ENCODE results near the gene EDEM2.
A peak's percentile ranks its signal among the peaks of the same experiment; 100 is the strongest.

The EDEM2 gene

DNA sequence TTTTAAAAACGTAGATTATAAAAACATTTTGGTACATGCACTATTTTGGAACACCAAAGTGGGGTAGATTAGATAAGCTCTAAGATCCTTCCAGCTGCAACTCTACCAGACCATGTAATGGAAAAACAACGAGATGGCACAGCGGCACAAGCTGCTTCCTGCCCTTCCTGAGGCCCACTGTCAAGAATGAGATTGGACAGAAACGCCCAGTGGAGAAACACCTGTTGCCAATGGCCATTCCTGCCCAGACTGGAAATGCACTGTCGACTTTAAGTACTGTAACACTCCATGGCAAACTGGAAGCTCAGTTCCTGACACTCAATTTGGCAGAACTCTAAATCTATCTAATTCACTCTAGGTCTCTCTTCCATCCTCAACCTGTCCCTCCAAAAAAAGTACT is 21.4 kb downstream of the EDEM2 start:
- Histone ChIP-seq H4K91ac (ENCODE audit: low read depth, low read length) (no peak overlapping the region), H2BK5ac (ENCODE audit: low read depth, low read length, poor library complexity) (no peak overlapping the region), H3K9ac (ENCODE audit: low read length) (no peak overlapping the region), H3K18ac (ENCODE audit: low read length) (no peak overlapping the region), H3K4me2 (ENCODE audit: low read length) (no peak overlapping the region), H3K27me3 (ENCODE audit: insufficient read depth, low read length) (no peaks in the 10 kb centered on the region), H3K14ac (ENCODE audit: low read length) (no peak overlapping the region), H4K8ac (ENCODE audit: low read depth, low read length) (no peak overlapping the region), H3K36me3 (ENCODE audit: control insufficient read depth in 1 of 2, insufficient read depth in 2 of 2, low read length in 2 of 2) (peaks cover 26 to 35% of the 10 kb centered on the region in 2 experiments), H3K4ac (ENCODE audit: low read depth, low read length) (no peak overlapping the region), H3K23ac (ENCODE audit: low read length) (no peak overlapping the region), H3K9me3 (ENCODE audit: insufficient read depth, low read depth, low read length) (no peaks in the 10 kb centered on the region), H3K27ac (ENCODE audit: low read depth, low read length) (no peak overlapping the region), H2BK12ac (ENCODE audit: low read length) (no peak overlapping the region), H3K79me2 (ENCODE audit: control insufficient read depth, insufficient read depth, low read length, poor library complexity) (no peaks in the 10 kb centered on the region), H2BK120ac (ENCODE audit: insufficient read depth, low read length, poor library complexity) (no peak overlapping the region), H2AFZ (ENCODE audit: insufficient read depth, low read length, poor library complexity) (no peak overlapping the region), H3K4me1 (ENCODE audit: control insufficient read depth in 1 of 2, insufficient read depth in 2 of 2, low read length in 2 of 2) (no peaks in the 10 kb centered on the region), H2AK5ac (ENCODE audit: low read length) (no peak overlapping the region), H4K12ac (ENCODE audit: low read depth, low read length) (no peak overlapping the region), H3K4me3 (ENCODE audit: low read depth, low read length) (no peak overlapping the region), H3K79me1 (ENCODE audit: low read length) (no peaks in the 10 kb centered on the region)
- DNase-seq, result no peak
- WGBS (ENCODE audit: extremely low coverage, insufficient coverage, insufficient read length), result no CpG with 5 or more reads among the region's 5 CpGs

DNA sequence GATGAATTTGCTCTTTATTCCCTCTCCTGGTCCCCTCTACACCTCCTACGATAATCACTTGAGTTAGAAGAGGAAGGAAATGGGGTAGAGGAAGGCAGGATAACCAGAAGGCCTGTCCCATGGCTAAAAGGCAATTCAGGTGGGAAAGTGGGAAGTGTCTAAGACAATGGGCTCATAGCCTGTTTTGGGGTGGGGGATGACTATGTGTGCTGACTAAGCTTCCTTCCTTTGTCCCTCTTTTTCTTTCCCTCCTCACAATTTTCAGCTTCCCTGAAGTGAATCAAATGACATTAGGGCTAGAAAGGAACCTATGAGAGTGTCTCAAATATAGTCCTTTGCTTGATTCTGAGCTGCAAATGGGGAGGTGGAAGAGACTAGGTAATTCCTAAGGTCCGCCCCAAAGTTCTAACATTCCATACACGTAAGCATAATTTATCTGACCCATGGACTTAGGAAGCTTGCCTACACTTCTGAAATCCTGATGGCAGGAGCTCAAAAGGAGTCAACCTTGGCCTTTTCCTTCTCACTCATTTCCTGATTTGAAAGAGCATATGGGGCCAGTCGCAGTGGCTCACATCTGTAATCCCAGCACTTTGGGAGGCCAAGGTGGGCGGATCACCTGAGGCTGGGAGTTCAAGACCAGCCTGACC is 24.3 kb downstream of the EDEM2 start:
- Histone ChIP-seq H4K12ac (ENCODE audit: low read depth, low read length) (no peak overlapping the region), H3K4ac (ENCODE audit: low read depth, low read length) (no peak overlapping the region), H3K79me1 (ENCODE audit: low read length) (no peaks in the 10 kb centered on the region), H2BK12ac (ENCODE audit: low read length) (no peak overlapping the region), H3K4me3 (ENCODE audit: low read depth, low read length) (no peak overlapping the region), H2BK120ac (ENCODE audit: insufficient read depth, low read length, poor library complexity) (no peak overlapping the region), H4K8ac (ENCODE audit: low read depth, low read length) (no peak overlapping the region), H3K23ac (ENCODE audit: low read length) (no peak overlapping the region), H2AK5ac (ENCODE audit: low read length) (no peak overlapping the region), H3K9ac (ENCODE audit: low read length) (no peak overlapping the region), H3K79me2 (ENCODE audit: control insufficient read depth, insufficient read depth, low read length, poor library complexity) (no peaks in the 10 kb centered on the region), H3K18ac (ENCODE audit: low read length) (no peak overlapping the region), H3K27ac (ENCODE audit: low read depth, low read length) (no peak overlapping the region), H3K4me1 (ENCODE audit: control insufficient read depth in 1 of 2, insufficient read depth in 2 of 2, low read length in 2 of 2) (no peaks in the 10 kb centered on the region), H3K9me3 (ENCODE audit: insufficient read depth, low read depth, low read length) (no peaks in the 10 kb centered on the region), H4K91ac (ENCODE audit: low read depth, low read length) (no peak overlapping the region), H3K36me3 (ENCODE audit: control insufficient read depth in 1 of 2, insufficient read depth in 2 of 2, low read length in 2 of 2) (peaks cover 31 to 49% of the 10 kb centered on the region in 2 experiments), H2BK5ac (ENCODE audit: low read depth, low read length, poor library complexity) (no peak overlapping the region), H3K14ac (ENCODE audit: low read length) (no peak overlapping the region), H3K27me3 (ENCODE audit: insufficient read depth, low read length) (no peaks in the 10 kb centered on the region), H3K4me2 (ENCODE audit: low read length) (no peak overlapping the region), H2AFZ (ENCODE audit: insufficient read depth, low read length, poor library complexity) (no peak overlapping the region)
- WGBS (ENCODE audit: extremely low coverage, insufficient coverage, insufficient read length), result no CpG with 5 or more reads among the region's 5 CpGs
- no peak for DNase-seq

DNA sequence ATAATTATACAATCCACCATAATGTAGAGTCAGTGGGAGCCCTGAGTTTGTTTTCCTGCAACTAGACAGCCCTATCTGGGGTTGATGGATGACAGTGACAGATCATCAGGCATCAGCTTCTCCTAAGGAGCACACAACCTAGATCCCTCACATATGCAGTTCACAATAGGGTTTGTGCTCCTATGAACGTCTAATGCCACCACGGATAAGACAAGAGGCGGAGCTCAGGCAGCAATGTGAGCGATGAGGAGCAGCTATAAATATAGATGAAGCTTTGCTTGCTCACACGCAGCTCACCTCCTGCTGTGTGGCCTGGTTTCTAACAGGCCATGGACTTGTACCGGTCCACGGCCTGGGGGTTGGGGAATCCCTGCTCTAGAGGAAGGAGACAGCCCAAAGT is 25.9 kb downstream of the EDEM2 start:
- Histone ChIP-seq H3K36me3 (ENCODE audit: control insufficient read depth in 1 of 2, insufficient read depth in 2 of 2, low read length in 2 of 2) (peaks cover 28 to 47% of the 10 kb centered on the region in 2 experiments), H3K4me1 (ENCODE audit: control insufficient read depth in 1 of 2, insufficient read depth in 2 of 2, low read length in 2 of 2) (no peaks in the 10 kb centered on the region), H3K4ac (ENCODE audit: low read depth, low read length) (no peak overlapping the region), H3K4me3 (ENCODE audit: low read depth, low read length) (no peak overlapping the region), H3K14ac (ENCODE audit: low read length) (no peak overlapping the region), H3K27ac (ENCODE audit: low read depth, low read length) (no peak overlapping the region), H2AK5ac (ENCODE audit: low read length) (no peak overlapping the region), H3K9ac (ENCODE audit: low read length) (no peak overlapping the region), H3K79me1 (ENCODE audit: low read length) (no peaks in the 10 kb centered on the region), H4K12ac (ENCODE audit: low read depth, low read length) (no peak overlapping the region), H2BK120ac (ENCODE audit: insufficient read depth, low read length, poor library complexity) (no peak overlapping the region), H3K9me3 (ENCODE audit: insufficient read depth, low read depth, low read length) (no peaks in the 10 kb centered on the region), H2AFZ (ENCODE audit: insufficient read depth, low read length, poor library complexity) (no peak overlapping the region), H4K8ac (ENCODE audit: low read depth, low read length) (no peak overlapping the region), H2BK12ac (ENCODE audit: low read length) (no peak overlapping the region), H3K79me2 (ENCODE audit: control insufficient read depth, insufficient read depth, low read length, poor library complexity) (no peaks in the 10 kb centered on the region), H3K18ac (ENCODE audit: low read length) (no peak overlapping the region), H3K4me2 (ENCODE audit: low read length) (no peak overlapping the region), H4K91ac (ENCODE audit: low read depth, low read length) (no peak overlapping the region), H3K27me3 (ENCODE audit: insufficient read depth, low read length) (no peaks in the 10 kb centered on the region), H2BK5ac (ENCODE audit: low read depth, low read length, poor library complexity) (no peak overlapping the region), H3K23ac (ENCODE audit: low read length) (no peak overlapping the region)
- no CpG with 5 or more reads among the region's 7 CpGs for WGBS (ENCODE audit: extremely low coverage, insufficient coverage, insufficient read length)
- no peak for DNase-seq

DNA sequence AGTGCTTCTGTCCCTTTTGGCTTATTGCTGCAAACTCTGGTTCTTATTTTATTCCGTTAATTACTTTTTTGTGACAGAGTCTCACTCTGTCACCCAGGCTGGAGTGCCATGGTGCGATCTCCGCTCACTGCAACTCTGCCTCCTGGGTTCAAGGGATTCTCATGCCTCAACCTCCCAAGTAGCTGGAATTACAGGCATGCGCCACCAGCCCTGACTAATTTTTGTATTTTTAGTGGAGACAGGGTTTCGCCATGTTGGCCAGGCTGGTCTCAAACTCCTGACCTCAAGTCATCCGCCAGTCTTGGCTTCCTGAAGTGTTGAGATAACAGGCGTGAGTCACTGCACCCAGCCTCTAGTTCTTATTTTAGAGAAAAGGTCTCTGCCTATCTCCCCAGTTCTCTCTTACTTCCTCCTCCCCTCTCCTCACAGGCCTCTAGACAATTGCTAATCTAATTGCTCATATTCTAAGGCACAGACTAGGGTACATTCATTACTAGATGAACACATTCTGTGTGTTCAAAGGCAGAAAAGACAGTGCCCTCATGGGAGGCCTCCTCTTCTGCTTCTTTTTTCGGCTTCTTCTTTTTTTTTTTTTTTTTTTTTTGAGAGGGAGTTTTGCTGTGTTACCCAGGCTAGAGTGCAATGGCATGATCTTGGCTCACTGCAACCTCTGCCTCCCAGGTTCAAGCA is 27.0 kb downstream of the EDEM2 start:
- Histone ChIP-seq H2BK120ac (ENCODE audit: insufficient read depth, low read length, poor library complexity) (no peak overlapping the region), H3K9ac (ENCODE audit: low read length) (no peak overlapping the region), H3K4me1 (ENCODE audit: control insufficient read depth in 1 of 2, insufficient read depth in 2 of 2, low read length in 2 of 2) (no peaks in the 10 kb centered on the region), H4K12ac (ENCODE audit: low read depth, low read length) (no peak overlapping the region), H2AFZ (ENCODE audit: insufficient read depth, low read length, poor library complexity) (no peak overlapping the region), H3K9me3 (ENCODE audit: insufficient read depth, low read depth, low read length) (no peaks in the 10 kb centered on the region), H4K8ac (ENCODE audit: low read depth, low read length) (no peak overlapping the region), H3K79me2 (ENCODE audit: control insufficient read depth, insufficient read depth, low read length, poor library complexity) (no peaks in the 10 kb centered on the region), H3K4ac (ENCODE audit: low read depth, low read length) (no peak overlapping the region), H3K79me1 (ENCODE audit: low read length) (no peaks in the 10 kb centered on the region), H3K18ac (ENCODE audit: low read length) (no peak overlapping the region), H3K36me3 (ENCODE audit: control insufficient read depth in 1 of 2, insufficient read depth in 2 of 2, low read length in 2 of 2) (peaks cover 30 to 49% of the 10 kb centered on the region in 2 experiments), H2AK5ac (ENCODE audit: low read length) (no peak overlapping the region), H3K23ac (ENCODE audit: low read length) (no peak overlapping the region), H2BK12ac (ENCODE audit: low read length) (no peak overlapping the region), H3K27ac (ENCODE audit: low read depth, low read length) (no peak overlapping the region), H3K27me3 (ENCODE audit: insufficient read depth, low read length) (no peaks in the 10 kb centered on the region), H3K4me2 (ENCODE audit: low read length) (no peak overlapping the region), H3K4me3 (ENCODE audit: low read depth, low read length) (no peak overlapping the region), H3K14ac (ENCODE audit: low read length) (no peak overlapping the region), H2BK5ac (ENCODE audit: low read depth, low read length, poor library complexity) (no peak overlapping the region), H4K91ac (ENCODE audit: low read depth, low read length) (no peak overlapping the region)
- DNase-seq, result peak; percentile 39 to 53
- no CpG with 5 or more reads among the region's 8 CpGs for WGBS (ENCODE audit: extremely low coverage, insufficient coverage, insufficient read length)

All from trophoblast cell (in vitro differentiated cells and primary cell).